Fibroblast of lung (primary cell): ENCODE data around the gene ZNF211. TPM values are rescaled to one million over a fixed set of nuclear protein-coding genes. Genes with fewer than 3 reads are reported as not detected.

ENCODE experiments used
- DNase-seq, 2 donors: peaks; one replicate each; pipeline versions ENCODE4 v3.0.0 to v3.0.0-alpha.2; 2010; ENCODE audit warnings: low read depth in 2 of 2
- H2AFZ ChIP-seq: 2 replicates; pipeline ENCODE4 v1.5.1; 2012; ENCODE audit warnings: low read length, control low read depth, inconsistent platforms
- H3K27ac ChIP-seq: 2 replicates; pipeline ENCODE4 v1.5.1; 2011; ENCODE audit warnings: low read length, control low read depth; ENCODE audit not compliant: insufficient read depth
- H3K27me3 ChIP-seq: 2 replicates; pipeline ENCODE4 v1.5.1; 2011; ENCODE audit warnings: mild to moderate bottlenecking, low read length; ENCODE audit not compliant: control insufficient read depth, insufficient read depth
- H3K36me3 ChIP-seq: 2 replicates; pipeline ENCODE4 v1.5.1; 2011; ENCODE audit warnings: low read length; ENCODE audit not compliant: control insufficient read depth, insufficient read depth
- H3K4me1 ChIP-seq: 2 replicates; pipeline ENCODE4 v1.5.1; 2011; ENCODE audit warnings: low read length; ENCODE audit not compliant: control insufficient read depth, insufficient read depth; ENCODE audit errors: extremely low read depth
- H3K4me2 ChIP-seq: 2 replicates; pipeline ENCODE4 v1.5.1; 2011; ENCODE audit warnings: low read length, control low read depth; ENCODE audit not compliant: insufficient read depth; ENCODE audit errors: extremely low read depth
- H3K4me3 ChIP-seq, 4 experiments: fragments of 200-600 bp in 1 of 4; sonication (generic) in 1 of 4; replicated peaks in 1 of 4; 2 replicates each; pipeline ENCODE4 v1.5.1; 2011 to 2016; ENCODE audit warnings: low read length in 4 of 4, low read depth in 3 of 4, mild to moderate bottlenecking in 3 of 4, control low read depth in 2 of 4, inconsistent platforms in 1 of 4, mixed read lengths in 1 of 4; ENCODE audit not compliant: insufficient read depth in 1 of 4; ENCODE audit errors: control extremely low read depth in 1 of 4
- H3K79me2 ChIP-seq: 2 replicates; pipeline ENCODE4 v1.5.1; 2012; ENCODE audit warnings: mild to moderate bottlenecking, low read length, inconsistent platforms; ENCODE audit not compliant: control insufficient read depth, insufficient read depth
- H3K9ac ChIP-seq: 2 replicates; pipeline ENCODE4 v1.5.1; 2011; ENCODE audit warnings: mild to moderate bottlenecking, low read length, control low read depth; ENCODE audit not compliant: insufficient read depth
- H3K9me3 ChIP-seq: 2 replicates; pipeline ENCODE4 v1.5.1; 2012; ENCODE audit warnings: low read depth, low read length; ENCODE audit not compliant: control insufficient read depth, insufficient read depth
- H4K20me1 ChIP-seq: 2 replicates; pipeline ENCODE4 v1.5.1; 2011; ENCODE audit warnings: low read length; ENCODE audit not compliant: control insufficient read depth, insufficient read depth; ENCODE audit errors: extremely low read depth
- CTCF ChIP-seq, 2 donors: IDR thresholded peaks in 1 of 2; conservative IDR thresholded peaks in 1 of 2; 1 replicate in 1 of 2; 2 replicates in 1 of 2; pipeline ENCODE4 v1.5.1; 2011 to 2012; ENCODE audit warnings: low read length in 2 of 2, control low read depth in 1 of 2, inconsistent platforms in 1 of 2, low read depth in 1 of 2, mild to moderate bottlenecking in 1 of 2
- EZH2 ChIP-seq: IDR thresholded peaks from 2 replicates; pipeline ENCODE4 v1.5.1; 2012; ENCODE audit warnings: low read length, control low read depth, mild to moderate bottlenecking; ENCODE audit errors: missing control alignments
- polyA plus RNA-seq, 2 donors: library from polyadenylated mRNA; depleted of rRNA in 1 of 2; stranded (reverse) in 1 of 2; unstranded in 1 of 2; fragments of >200 nt; gene quantifications; 2 replicates each; pipeline ENCODE4 v1.2.1, GENCODE V29; 2011 to 2012; ENCODE audit warnings: missing spikeins in 1 of 2
- total RNA-seq: library from RNA; depleted of rRNA; stranded (reverse); fragments of >200 nt; gene quantifications from 2 replicates; pipeline ENCODE4 v1.2.1, GENCODE V29; 2014

Gene ZNF211
- total and polyA plus RNA-seq, 2 donors (not counting 1 experiment from before 2014, with no cell fraction given) = 9.1 to 16.8 TPM

- no peaks in the 10 kb centered on the region for H3K27me3 ChIP-seq
- TF ChIP-seq CTCF (conservative IDR thresholded peaks at IDR 0.05 in 1 of 2, IDR thresholded peaks at IDR 0.05 in 1 of 2; ENCODE audit: low read depth in 1 of 2, low read length in 2 of 2) (no peak), EZH2 (no peak)
- no peaks in the 10 kb centered on the region for H3K4me1 ChIP-seq
- no peaks in the 10 kb centered on the region for H4K20me1 ChIP-seq
- no peaks in the 10 kb centered on the region for H3K9me3 ChIP-seq
- H3K79me2 ChIP-seq = no peaks in the 10 kb centered on the region
- H3K36me3 ChIP-seq = no peaks in the 10 kb centered on the region
- H2AFZ ChIP-seq = no peak within 1 kb of the TSS
- DNase-seq = no peak
- no peak within 1 kb of the TSS for H3K4me2 ChIP-seq
- H3K4me3 ChIP-seq = no peak within 1 kb of the TSS
- no peak within 1 kb of the TSS for H3K27ac ChIP-seq
- no peak within 1 kb of the TSS for H3K9ac ChIP-seq
These were observed 35.7 kb downstream of the ZNF211 start, which contains the start of gene ZSCAN4 for GRCh38 chr19:57668635-57669034. TSS of gene ZSCAN4 (plus strand) at chr19:57668935. CDS start at chr19:57676146, 7,211 bp downstream.

- no peak for DNase-seq
- TF ChIP-seq EZH2 = no peak
- TF ChIP-seq CTCF (conservative IDR thresholded peaks at IDR 0.05 in 1 of 2, IDR thresholded peaks at IDR 0.05 in 1 of 2; ENCODE audit: low read depth in 1 of 2, low read length in 2 of 2) = no peak
- no peaks in the 10 kb centered on the region for H3K9me3 ChIP-seq
- no peak overlapping the region for H3K27ac ChIP-seq
- H3K27me3 ChIP-seq = no peaks in the 10 kb centered on the region
- H4K20me1 ChIP-seq = no peaks in the 10 kb centered on the region
- H3K79me2 ChIP-seq = no peaks in the 10 kb centered on the region
- no peak overlapping the region for H2AFZ ChIP-seq
- H3K4me1 ChIP-seq = no peaks in the 10 kb centered on the region
- H3K4me3 ChIP-seq = no peak overlapping the region
- no peak overlapping the region for H3K9ac ChIP-seq
- H3K4me2 ChIP-seq = no peak overlapping the region
- H3K36me3 ChIP-seq = no peaks in the 10 kb centered on the region
These were observed 38.3 kb downstream of the ZNF211 start for GRCh38 chr19:57671124-57671895.

GRCh38 chr19:57672466-57672865 lies 39.5 kb downstream of the ZNF211 start:
- H3K27ac ChIP-seq = no peak overlapping the region
- no peak overlapping the region for H3K4me3 ChIP-seq
- no peak overlapping the region for H3K4me2 ChIP-seq
- H3K4me1 ChIP-seq = no peaks in the 10 kb centered on the region
- no peak overlapping the region for H2AFZ ChIP-seq
- no peak for TF ChIP-seq CTCF (conservative IDR thresholded peaks at IDR 0.05 in 1 of 2, IDR thresholded peaks at IDR 0.05 in 1 of 2; ENCODE audit: low read depth in 1 of 2, low read length in 2 of 2)
- no peak for TF ChIP-seq EZH2
- no peaks in the 10 kb centered on the region for H3K36me3 ChIP-seq
- H3K9me3 ChIP-seq = no peaks in the 10 kb centered on the region
- no peaks in the 10 kb centered on the region for H3K27me3 ChIP-seq
- no peaks in the 10 kb centered on the region for H3K79me2 ChIP-seq
- no peak overlapping the region for H3K9ac ChIP-seq
- no peaks in the 10 kb centered on the region for H4K20me1 ChIP-seq
- no peak for DNase-seq
